GM06990 (cell line): ENCODE measurements around the gene STX10.

Experiments used
- DNase-seq: peaks from one replicate; pipeline ENCODE4 v3.0.0-alpha.2; 2011; ENCODE audit not compliant: insufficient read length; ENCODE audit errors: extremely low read depth
- H3K27me3 ChIP-seq: replicated peaks from 2 replicates; pipeline ENCODE4 v1.6.0; 2011; ENCODE audit warnings: low read length; ENCODE audit not compliant: control insufficient read depth, insufficient read depth
- H3K36me3 ChIP-seq: 2 replicates; pipeline ENCODE4 v1.5.1; 2011; ENCODE audit warnings: low read length; ENCODE audit not compliant: control insufficient read depth, insufficient read depth
- H3K4me3 ChIP-seq: replicated peaks from 2 replicates; pipeline ENCODE4 v1.5.1; 2011; ENCODE audit warnings: low read depth, mild to moderate bottlenecking, control low read depth, low read length
- TF ChIP-seq, protein P1 (sequence below): IDR thresholded peaks from 2 replicates; pipeline ENCODE4 v1.5.1; 2011; ENCODE audit warnings: low read length, control low read depth, mild to moderate bottlenecking, inconsistent platforms; ENCODE audit not compliant: insufficient read depth, poor library complexity, severe bottlenecking

STX10 gene

DNA sequence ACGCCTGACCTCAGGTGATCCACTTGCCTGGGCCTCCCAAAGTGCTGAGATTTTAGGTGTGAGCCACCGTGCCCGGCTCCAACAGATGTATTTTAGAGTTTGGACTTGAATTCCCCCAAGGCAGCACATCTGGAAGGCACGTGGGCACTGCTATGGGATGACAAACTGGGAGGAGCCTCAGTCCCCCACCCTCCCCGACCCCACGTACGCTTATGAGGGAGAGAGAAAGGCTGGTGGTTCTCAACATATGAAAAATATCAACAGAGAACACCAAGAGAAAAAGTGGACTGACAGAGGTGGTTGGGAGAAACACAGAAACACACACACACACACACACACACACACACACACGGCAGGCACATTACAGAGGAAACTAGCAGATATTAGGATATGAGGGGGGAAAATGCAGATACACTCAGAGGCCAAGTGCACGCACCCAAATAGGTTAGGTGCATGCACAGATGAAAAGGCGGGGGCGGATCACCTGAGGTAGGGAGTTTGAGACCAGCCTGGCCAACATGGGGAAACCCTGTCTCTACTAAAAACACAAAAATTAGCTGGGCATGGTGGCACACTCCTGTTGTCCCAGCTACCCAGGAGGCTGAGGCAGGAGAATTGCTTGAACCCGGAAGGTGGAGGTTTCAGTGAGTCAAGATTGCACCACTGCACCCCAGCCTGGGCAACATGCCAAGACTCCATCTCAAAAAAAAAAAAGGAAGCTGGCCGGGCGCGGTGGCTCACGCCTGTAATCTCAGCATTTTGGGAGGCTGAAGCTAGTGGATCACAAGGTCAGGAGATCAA is 3.2 kb downstream of the STX10 start:
- Histone ChIP-seq H3K36me3 (peaks cover 5% of the 10 kb centered on the region), H3K4me3 (no peak overlapping the region), H3K27me3 (no peaks in the 10 kb centered on the region)
- TF ChIP-seq, protein P1, sequence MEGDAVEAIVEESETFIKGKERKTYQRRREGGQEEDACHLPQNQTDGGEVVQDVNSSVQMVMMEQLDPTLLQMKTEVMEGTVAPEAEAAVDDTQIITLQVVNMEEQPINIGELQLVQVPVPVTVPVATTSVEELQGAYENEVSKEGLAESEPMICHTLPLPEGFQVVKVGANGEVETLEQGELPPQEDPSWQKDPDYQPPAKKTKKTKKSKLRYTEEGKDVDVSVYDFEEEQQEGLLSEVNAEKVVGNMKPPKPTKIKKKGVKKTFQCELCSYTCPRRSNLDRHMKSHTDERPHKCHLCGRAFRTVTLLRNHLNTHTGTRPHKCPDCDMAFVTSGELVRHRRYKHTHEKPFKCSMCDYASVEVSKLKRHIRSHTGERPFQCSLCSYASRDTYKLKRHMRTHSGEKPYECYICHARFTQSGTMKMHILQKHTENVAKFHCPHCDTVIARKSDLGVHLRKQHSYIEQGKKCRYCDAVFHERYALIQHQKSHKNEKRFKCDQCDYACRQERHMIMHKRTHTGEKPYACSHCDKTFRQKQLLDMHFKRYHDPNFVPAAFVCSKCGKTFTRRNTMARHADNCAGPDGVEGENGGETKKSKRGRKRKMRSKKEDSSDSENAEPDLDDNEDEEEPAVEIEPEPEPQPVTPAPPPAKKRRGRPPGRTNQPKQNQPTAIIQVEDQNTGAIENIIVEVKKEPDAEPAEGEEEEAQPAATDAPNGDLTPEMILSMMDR = no peak
- no peak for DNase-seq

DNA sequence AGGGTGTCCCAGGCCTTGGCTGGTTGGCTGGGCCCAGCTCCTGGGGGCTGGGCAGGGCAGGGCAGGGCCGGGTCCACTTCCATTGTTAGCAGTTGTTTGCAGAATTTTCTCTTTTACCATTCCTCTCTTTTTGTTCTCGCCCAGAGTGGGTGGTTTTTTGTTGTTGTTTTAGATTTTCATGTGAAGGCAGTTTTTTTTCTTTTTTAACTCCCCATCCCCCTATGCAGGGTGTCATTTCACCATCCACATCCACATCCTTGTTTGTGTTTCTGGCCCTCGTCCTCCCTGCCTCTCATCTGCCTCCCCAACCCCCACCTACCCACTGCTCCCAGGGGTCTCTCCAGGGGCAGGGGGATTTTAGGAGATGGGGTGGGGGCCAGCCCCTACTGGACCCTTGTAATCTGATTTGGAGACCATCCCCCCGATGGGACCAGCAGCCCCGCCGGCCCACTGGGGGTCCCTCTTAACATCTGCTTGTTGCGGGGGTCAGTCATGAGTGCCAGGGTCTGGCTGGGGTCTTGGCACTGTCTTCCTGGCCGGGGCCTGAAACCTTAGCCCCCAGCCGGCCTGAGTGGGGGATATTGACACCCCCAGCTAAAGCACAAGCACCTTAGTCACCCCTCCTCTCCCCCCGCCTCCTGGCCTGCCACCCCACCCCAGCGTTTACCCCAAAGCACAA is 10.4 kb downstream of the STX10 start:
- Histone ChIP-seq H3K36me3 (peaks cover 33% of the 10 kb centered on the region), H3K27me3 (no peaks in the 10 kb centered on the region), H3K4me3 (no peak overlapping the region)
- TF ChIP-seq, protein P1 = no peak
- DNase-seq = no peak

DNA sequence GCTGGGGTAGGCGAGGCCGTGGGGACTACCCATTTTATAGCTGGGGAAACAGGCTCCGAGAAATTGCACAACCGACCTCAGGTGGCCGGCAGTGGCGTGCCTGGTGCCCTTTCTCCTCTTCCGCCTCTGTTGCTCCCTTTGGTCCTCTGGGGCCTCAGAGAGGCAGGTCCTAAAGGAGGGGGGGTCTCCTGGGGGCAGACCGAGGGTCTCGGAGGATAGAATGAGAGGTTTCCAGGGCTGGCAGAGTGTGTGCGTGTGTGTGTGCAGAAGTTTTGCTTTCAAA is 11.3 kb downstream of the STX10 start:
- TF ChIP-seq, protein P1 = no peak
- peaks cover 28% of the 10 kb centered on the region for H3K36me3 ChIP-seq
- no peaks in the 10 kb centered on the region for H3K27me3 ChIP-seq
- no peak for DNase-seq
- H3K4me3 ChIP-seq = no peak overlapping the region

DNA sequence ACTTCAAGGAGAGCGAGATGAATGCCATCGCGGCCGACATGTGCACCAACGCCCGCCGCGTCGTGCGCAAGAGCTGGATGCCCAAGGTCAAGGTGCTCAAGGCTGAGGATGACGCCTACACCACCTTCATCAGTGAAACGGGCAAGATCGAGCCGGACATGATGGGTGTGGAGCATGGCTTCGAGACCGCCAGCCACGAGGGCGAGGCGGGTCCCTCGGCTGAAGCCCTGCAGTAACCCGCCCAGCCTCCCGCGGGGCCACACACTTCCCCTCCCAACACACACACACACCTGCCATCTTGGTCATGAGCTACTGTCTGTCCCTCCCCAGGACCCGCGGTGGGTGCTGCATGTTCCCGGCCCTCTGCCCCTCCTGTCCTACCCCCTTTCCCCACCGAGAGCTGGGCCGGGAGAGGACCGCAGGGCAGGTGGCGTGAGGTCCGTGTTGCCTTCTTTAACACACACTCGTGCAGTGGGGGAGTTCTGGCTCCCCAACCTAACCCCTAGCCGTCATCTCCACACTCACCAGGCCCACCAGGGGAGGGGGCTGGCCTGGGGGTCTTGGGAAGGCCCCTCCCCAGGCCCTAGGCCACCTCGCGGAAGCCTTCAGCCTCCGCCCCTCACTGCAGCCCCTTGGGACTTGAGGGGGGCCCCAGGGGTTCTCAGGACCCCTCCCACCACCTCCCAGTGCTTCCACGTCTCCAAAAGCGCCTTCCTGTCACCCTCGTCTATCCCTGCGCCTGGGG is 11.8 kb downstream of the STX10 start:
- Histone ChIP-seq H3K4me3 (no peak overlapping the region), H3K36me3 (peaks cover 28% of the 10 kb centered on the region), H3K27me3 (no peaks in the 10 kb centered on the region)
- DNase-seq = no peak
- TF ChIP-seq, protein P1 = no peak

DNA sequence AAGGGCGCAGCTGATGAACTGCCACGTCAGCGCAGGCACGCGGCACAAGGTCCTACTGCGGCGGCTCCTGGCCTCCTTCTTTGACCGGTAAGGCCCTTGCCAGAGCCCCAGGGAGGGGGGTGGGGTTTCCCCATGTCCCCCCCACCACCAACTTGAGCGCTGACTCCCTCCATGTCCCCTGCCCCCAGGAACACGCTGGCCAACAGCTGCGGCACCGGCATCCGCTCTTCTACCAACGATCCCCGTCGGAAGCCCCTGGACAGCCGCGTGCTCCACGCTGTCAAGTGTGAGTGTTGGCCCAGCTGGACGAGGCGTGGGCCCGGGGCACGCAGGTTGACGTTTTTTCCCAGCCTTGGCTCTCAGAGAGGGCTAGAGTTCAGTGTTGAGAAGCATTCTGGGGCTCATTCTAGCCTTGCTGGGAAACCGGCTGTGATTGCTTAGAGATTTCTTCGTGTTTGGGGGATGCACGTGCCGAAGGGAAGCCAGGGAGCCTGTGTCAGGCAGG is 12.8 kb downstream of the STX10 start:
- Histone ChIP-seq H3K36me3 (peaks cover 31% of the 10 kb centered on the region), H3K27me3 (no peaks in the 10 kb centered on the region), H3K4me3 (no peak overlapping the region)
- no peak for DNase-seq
- TF ChIP-seq, protein P1 = no peak
